ENCODE results near the gene CDH26. TPM values are rescaled to one million over a fixed set of nuclear protein-coding genes. Genes with fewer than 3 reads are reported as not detected.

CDH26 gene
- total RNA-seq, 4 donors from 2014 or later, result 0.27 to 0.41 (median 0.29) TPM; not detected in 1

DNA sequence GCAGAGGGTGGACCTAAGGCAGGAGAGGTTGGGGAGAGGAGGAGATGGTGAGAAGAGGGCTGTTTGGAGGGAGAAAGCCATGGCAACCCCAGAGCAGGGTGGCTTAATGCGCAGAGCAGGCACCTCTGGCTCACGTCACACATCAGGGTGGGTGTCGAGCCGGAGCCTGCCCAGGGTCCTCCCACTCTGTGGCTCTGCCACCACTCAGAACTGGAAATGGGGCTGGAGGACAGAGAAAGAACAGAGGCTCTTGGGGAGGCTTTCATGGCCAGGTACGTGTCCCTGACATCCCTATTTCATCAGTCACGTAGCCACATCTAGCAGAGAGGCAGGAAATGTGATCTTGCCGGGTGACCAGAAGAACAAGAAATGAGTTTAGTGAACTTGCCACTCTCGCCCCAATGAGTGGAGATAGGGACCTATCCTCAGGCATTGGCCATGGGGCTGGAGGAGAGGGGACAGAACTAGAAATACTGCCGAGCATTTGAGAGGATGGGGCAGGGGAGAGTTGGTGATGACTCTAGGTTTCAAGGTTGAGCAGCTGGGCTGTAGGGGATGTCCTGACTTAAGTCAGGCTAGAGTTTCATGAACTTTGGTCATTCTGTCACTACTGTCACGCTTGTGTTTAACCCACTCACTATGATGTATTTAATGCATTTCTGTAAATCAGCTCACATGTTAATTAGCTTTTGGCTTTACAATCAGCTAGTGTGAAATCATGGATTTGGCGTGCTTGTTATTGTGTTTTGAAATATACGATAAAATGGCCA is 52.7 kb downstream of the CDH26 start:
- Histone ChIP-seq H3K36me3 (no peaks in the 10 kb centered on the region), H3K27me3 (no peaks in the 10 kb centered on the region), H3K9me3 (no peaks in the 10 kb centered on the region), H3K27ac (no peak overlapping the region), H3K4me1 (peaks cover 9 to 14% of the 10 kb centered on the region in 2 donors), H3K4me3 (no peak overlapping the region)
- DNase-seq (no peak), ATAC-seq (no peak)
- intact Hi-C loops (cut with DNase I; ENCODE audit: low total_unique reads), result no loop called here
- TF ChIP-seq, protein P1, sequence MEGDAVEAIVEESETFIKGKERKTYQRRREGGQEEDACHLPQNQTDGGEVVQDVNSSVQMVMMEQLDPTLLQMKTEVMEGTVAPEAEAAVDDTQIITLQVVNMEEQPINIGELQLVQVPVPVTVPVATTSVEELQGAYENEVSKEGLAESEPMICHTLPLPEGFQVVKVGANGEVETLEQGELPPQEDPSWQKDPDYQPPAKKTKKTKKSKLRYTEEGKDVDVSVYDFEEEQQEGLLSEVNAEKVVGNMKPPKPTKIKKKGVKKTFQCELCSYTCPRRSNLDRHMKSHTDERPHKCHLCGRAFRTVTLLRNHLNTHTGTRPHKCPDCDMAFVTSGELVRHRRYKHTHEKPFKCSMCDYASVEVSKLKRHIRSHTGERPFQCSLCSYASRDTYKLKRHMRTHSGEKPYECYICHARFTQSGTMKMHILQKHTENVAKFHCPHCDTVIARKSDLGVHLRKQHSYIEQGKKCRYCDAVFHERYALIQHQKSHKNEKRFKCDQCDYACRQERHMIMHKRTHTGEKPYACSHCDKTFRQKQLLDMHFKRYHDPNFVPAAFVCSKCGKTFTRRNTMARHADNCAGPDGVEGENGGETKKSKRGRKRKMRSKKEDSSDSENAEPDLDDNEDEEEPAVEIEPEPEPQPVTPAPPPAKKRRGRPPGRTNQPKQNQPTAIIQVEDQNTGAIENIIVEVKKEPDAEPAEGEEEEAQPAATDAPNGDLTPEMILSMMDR (IDR thresholded peaks at IDR 0.05 in 4 of 5, conservative IDR thresholded peaks at IDR 0.05 in 1 of 5), result no peak
- in situ Hi-C loops (cut with MboI; ENCODE audit: low sequenced_read_pairs in 4 of 4), result no loop called here

DNA sequence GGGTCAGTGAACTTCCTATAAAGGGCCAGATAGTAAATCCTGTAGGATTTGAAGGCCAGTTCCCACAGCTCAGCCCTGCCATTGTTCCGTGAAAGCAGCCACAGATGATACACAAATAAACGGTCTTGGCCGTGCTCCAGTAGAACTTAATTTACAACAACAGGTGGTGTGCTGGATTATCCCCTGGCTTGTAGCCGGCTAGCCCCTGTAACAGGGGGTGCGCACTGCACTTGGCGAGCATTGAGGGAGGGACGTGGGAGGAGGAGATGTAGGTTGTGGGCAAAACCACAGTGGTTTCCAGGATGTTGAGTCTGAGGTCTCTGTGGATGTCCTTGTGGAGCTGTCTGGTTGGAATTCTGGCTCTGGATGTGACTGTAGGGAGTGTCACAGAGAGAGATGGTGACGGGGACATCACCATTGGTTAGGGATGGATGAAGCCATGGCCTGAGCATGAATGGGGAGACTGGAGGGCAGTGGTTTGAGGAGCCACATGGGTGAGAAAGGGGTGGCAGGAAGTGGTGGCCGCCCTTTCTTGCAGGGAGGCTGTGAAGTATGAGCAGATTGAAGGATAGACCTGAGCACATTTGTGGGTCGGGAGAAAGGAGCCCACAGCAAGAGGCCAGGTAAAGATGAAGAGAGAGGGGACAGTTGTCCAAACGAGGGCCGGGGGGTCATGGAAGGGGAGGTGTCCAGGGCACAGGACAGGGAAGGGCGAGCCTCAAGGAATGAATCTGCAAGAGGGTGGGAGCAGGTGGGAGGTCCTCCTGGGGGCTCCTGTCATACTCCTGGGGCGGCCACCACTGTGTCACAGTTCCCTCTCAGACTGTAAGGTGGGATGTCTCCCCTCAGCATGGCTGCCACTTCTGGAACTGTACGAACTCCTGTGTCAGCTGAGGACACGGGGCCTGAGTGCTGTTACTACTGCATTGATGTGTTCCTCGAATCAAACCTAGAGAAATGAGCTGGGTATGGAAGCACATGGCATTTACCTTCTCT is 53.6 kb downstream of the CDH26 start:
- intact Hi-C loops (cut with DNase I; ENCODE audit: low total_unique reads), result no loop called here
- peaks cover 9 to 14% of the 10 kb centered on the region in 2 donors for H3K4me1 ChIP-seq
- TF ChIP-seq, protein P1 (IDR thresholded peaks at IDR 0.05 in 4 of 5, conservative IDR thresholded peaks at IDR 0.05 in 1 of 5), result no peak
- H3K9me3 ChIP-seq, result peaks cover 0 to 3% (median 0%) of the 10 kb centered on the region in 3 donors
- DNase-seq, result no peak
- no peaks in the 10 kb centered on the region for H3K27me3 ChIP-seq
- no peak overlapping the region for H3K4me3 ChIP-seq
- H3K36me3 ChIP-seq, result no peaks in the 10 kb centered on the region
- in situ Hi-C loops (cut with MboI; ENCODE audit: low sequenced_read_pairs in 4 of 4), result no loop called here
- no peak overlapping the region for H3K27ac ChIP-seq
- ATAC-seq, result peak in 1 of 2 donors; percentile 49

DNA sequence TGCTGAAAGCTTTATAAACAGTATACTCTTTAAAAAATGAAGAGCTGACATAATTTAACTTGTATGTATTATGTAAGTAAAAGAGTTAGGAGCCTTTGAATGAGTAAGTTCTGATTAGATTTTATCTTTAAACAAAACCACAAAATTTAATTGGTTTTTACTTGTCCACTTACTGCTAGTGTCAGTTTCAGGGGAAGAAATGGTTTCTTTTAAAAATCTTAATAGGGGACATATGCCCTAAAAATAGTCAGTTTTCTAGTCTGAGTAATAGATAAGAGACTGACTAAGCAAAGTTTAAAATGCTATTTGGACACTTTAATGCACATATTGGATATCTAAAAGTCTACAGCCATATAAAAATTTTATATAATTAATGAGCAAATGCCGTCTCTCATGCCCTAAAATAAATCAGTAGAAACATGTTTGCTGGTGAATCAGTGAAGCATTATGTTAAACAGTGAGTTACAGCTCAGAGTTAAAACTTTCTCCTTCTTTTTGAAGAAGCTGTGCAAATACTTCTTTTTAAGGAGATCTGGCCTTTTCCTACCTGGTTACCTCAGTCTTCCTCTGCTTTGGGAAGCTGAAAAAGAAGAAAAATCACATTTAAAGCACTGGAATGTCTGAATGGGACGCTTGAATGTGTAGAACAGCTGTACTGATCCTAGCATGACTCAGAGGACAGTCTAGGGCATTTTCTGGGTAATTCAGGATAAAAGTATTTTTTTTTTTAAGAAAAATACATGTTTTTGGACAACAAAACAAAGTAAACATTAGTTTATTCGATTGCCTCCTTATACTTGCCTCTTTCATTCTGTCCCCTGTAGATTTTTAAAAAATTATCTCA is 55.3 kb downstream of the CDH26 start:
- intact Hi-C loops (cut with DNase I; ENCODE audit: low total_unique reads), result no loop called here
- DNase-seq, result no peak
- Histone ChIP-seq H3K9me3 (peaks cover 0 to 3% (median 0%) of the 10 kb centered on the region in 3 donors), H3K36me3 (no peaks in the 10 kb centered on the region), H3K4me3 (no peak overlapping the region), H3K4me1 (peaks cover 0 to 10% of the 10 kb centered on the region in 2 donors), H3K27ac (no peak overlapping the region), H3K27me3 (no peaks in the 10 kb centered on the region)
- no peak for TF ChIP-seq POLR2A (IDR thresholded peaks at IDR 0.05)
- TF ChIP-seq, protein P1 (IDR thresholded peaks at IDR 0.05 in 4 of 5, conservative IDR thresholded peaks at IDR 0.05 in 1 of 5), result no peak
- in situ Hi-C loops (cut with MboI; ENCODE audit: low sequenced_read_pairs in 4 of 4), result no loop called here
- ATAC-seq, result no peak

DNA sequence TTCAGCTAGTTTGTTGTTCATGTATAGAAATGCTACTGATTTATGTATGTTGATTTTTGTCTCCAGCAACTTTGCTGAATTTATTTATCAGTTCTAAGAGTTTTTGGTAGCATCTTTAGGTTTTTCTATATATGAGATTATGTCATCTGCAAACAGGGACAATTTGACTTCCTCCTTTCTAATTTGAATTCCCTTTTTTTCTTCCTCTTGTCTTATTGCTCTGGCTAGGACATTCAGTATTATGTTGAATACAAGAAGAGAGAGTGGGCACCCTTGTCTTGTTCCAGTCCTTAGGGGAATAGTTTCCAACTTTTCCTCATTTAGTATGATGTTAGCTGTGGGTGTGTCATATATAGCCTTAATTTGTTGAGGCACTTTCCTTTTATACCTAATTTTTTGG is 58.2 kb downstream of the CDH26 start:
- in situ Hi-C loops (cut with MboI; ENCODE audit: low sequenced_read_pairs in 4 of 4), result no loop called here

More for the DNA sequence above, 58.2 kb downstream of the CDH26 start:
- Histone ChIP-seq H3K9me3 (peaks cover 0 to 3% (median 0%) of the 10 kb centered on the region in 3 donors), H3K36me3 (no peaks in the 10 kb centered on the region), H3K27ac (no peak overlapping the region), H3K4me1 (peaks cover 0 to 4% of the 10 kb centered on the region in 2 donors), H3K4me3 (no peak overlapping the region), H3K27me3 (no peaks in the 10 kb centered on the region)
- DNase-seq (no peak), ATAC-seq (no peak)
- no peak for TF ChIP-seq POLR2A (IDR thresholded peaks at IDR 0.05)
- TF ChIP-seq, protein P1 (IDR thresholded peaks at IDR 0.05 in 4 of 5, conservative IDR thresholded peaks at IDR 0.05 in 1 of 5), result no peak
- intact Hi-C loops (cut with DNase I; ENCODE audit: low total_unique reads), result no loop called here
